Brain microvascular endothelial cell (primary cell): ENCODE results near the gene ELOVL1.

Experiments
- DNase-seq: peaks from one replicate; pipeline ENCODE4 v3.0.0-alpha.2; 2020
- H3K27ac ChIP-seq: fragments of 250-450 bp; sonication (Bioruptor Pico); 2 replicates; pipeline ENCODE4 v1.5.1; 2020; ENCODE audit warnings: mild to moderate bottlenecking, moderate library complexity
- H3K27me3 ChIP-seq: fragments of 250-450 bp; sonication (Bioruptor Pico); replicated peaks from 2 replicates; pipeline ENCODE4 v1.5.1; 2020; ENCODE audit warnings: mild to moderate bottlenecking
- H3K36me3 ChIP-seq: fragments of 250-450 bp; sonication (Bioruptor Pico); replicated peaks from 2 replicates; pipeline ENCODE4 v1.5.1; 2020; ENCODE audit warnings: mild to moderate bottlenecking
- H3K4me3 ChIP-seq: 2 replicates; pipeline ENCODE4 v1.5.1; 2011; ENCODE audit warnings: low read depth, mild to moderate bottlenecking, control low read depth, low read length, moderate library complexity
- CTCF ChIP-seq: IDR thresholded peaks from 2 replicates; pipeline ENCODE4 v1.5.1; 2011; ENCODE audit warnings: low read depth, mild to moderate bottlenecking, moderate library complexity, low read length, control low read depth, inconsistent platforms; ENCODE audit errors: missing control alignments
- in situ Hi-C: cut with HindIII; loops from 2 replicates; pipeline ENCODE4 v1.10.0; 2017; ENCODE audit warnings: low sequenced_read_pairs, low pct_ligation_motif_present

The ELOVL1 gene

DNA sequence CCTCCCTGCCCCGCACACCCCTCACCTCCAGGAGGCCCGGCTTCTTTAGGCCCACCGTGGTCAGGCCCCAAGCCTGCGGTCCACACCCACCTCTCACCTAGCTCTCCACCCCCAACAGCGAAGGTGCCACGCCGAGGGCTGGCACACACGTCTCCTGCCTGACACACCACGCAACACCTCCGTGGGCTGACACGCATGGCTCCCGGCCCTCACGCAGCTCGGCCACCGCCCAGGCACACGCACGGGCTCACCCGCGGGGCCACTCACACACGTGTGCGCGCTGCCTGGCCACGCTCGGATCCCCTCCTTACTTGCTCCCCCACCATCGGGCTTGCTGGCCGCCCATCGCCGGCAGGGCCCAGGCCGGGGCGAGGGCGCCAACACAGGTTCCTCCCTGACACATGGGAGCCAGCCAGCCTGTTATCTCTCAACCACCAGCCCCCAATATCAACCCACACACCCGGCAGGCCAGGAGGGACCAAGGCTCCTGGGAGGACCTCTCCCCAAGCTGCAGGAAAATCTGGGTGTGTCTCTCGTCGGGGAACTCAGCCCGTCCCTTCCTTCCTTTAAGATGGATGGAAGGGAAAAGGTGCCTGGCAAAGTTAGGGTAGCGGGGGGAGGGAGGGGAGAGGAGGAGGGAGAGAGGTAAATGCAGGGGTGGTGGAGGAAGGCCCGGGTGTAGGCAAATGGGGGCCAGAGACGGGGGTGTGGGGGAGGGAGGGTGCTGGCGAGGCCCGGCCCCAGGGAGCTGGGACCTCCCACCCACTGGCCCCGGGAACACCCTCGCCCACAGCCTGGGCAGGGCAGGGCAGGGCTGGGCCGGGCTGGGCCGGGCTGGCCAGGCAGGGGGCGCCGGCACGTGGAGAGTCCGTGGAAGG is 546 bp downstream of the ELOVL1 start:
- TF ChIP-seq CTCF = no peak
- H3K27me3 ChIP-seq = no peaks in the 10 kb centered on the region
- peak overlapping the region; percentile 82 for H3K4me3 ChIP-seq
- peak overlapping the region; percentile 76 for H3K27ac ChIP-seq
- no peak for DNase-seq
- peaks cover 24% of the 10 kb centered on the region for H3K36me3 ChIP-seq
- in situ Hi-C loops = no loop called here

GRCh38 chr1:43366601-43367025 is 1.2 kb downstream of the ELOVL1 start:
- H3K27ac ChIP-seq = peak overlapping the region; percentile 76

GRCh38 chr1:43366179-43366578 is 1.6 kb downstream of the ELOVL1 start:
- H3K27ac ChIP-seq = no peak overlapping the region
- peaks cover 34% of the 10 kb centered on the region for H3K36me3 ChIP-seq
- H3K4me3 ChIP-seq = peak overlapping the region; percentile 82
- in situ Hi-C loops = no loop called here
- DNase-seq = no peak
- no peak for TF ChIP-seq CTCF
- no peaks in the 10 kb centered on the region for H3K27me3 ChIP-seq

More at GRCh38 chr1:43366601-43367025, 1.2 kb downstream of the ELOVL1 start:
- in situ Hi-C loops = no loop called here
- no peak for DNase-seq
- Histone ChIP-seq H3K27me3 (no peaks in the 10 kb centered on the region), H3K36me3 (peaks cover 29% of the 10 kb centered on the region), H3K4me3 (peak overlapping the region; percentile 82)
- TF ChIP-seq CTCF = no peak

- Histone ChIP-seq H3K27ac (no peak overlapping the region), H3K36me3 (peaks cover 36% of the 10 kb centered on the region), H3K4me3 (peak overlapping the region; percentile 82), H3K27me3 (no peaks in the 10 kb centered on the region)
- no peak for TF ChIP-seq CTCF
- no peak for DNase-seq
- in situ Hi-C loops = no loop called here
Observed at GRCh38 chr1:43365678-43366077, 2.1 kb downstream of the ELOVL1 start.

DNA sequence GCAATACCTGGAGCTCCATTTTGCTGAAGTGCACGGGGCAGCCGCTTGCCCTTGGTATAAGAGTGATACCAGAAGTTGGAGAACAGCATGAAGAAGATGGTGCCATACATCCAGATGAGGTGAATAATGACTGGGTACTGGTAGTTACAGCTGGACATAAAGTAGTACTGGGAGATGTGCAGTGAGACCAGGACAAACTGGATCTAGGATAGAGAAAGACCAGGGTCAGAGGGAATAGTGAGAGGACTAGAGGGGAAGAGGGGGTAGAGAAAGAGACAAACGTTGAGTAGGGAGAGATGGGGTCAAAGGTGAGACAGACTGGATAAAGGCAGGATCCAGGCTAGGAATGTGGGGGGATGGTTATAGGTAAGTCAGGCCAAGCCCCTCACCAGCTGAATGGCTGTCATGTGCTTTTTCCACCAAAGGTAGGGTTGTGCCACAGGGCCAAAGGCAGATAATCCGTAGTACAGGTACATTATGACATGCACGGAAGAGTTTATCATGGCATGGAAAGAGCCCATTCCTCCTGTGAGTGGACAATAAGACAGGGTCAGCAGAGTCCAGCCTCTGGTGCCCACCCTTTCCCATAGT is 3.8 kb downstream of the ELOVL1 start:
- Histone ChIP-seq H3K4me3 (no peak overlapping the region), H3K36me3 (peaks cover 36% of the 10 kb centered on the region), H3K27me3 (no peaks in the 10 kb centered on the region), H3K27ac (no peak overlapping the region)
- in situ Hi-C loops = no loop called here
- TF ChIP-seq CTCF = no peak
- no peak for DNase-seq
